Heart left ventricle (tissue), 16 donors: ENCODE measurements around the gene CWC27. TPM values are rescaled to one million over a fixed set of nuclear protein-coding genes. Genes with fewer than 3 reads are reported as not detected.

Experiments used
- ATAC-seq, 4 donors: fragments of 200-7000 bp; cut with Tn5 transposase; one replicate each; pipeline ENCODE4 v1.9.1; 2020 to 2022; ENCODE audit warnings: moderate library complexity in 4 of 4, mild to moderate bottlenecking in 3 of 4, moderate number of reproducible peaks in 1 of 4
- DNase-seq, 5 donors: peaks; one replicate each; pipeline ENCODE4 v3.0.0-alpha.2; 2020
- H3K27ac ChIP-seq, 12 donors: fragments of 200-600 bp; sonication (generic) in 4 of 12; one replicate each; pipeline versions ENCODE4 v1.5.0 to v1.8.0; 2016 to 2022; ENCODE audit warnings: mild to moderate bottlenecking in 2 of 12
- H3K27me3 ChIP-seq, 9 donors: fragments of 200-600 bp; sonication (generic) in 2 of 9; one replicate each; pipeline versions ENCODE4 v1.5.1 to v1.8.0; 2016 to 2022; ENCODE audit warnings: mild to moderate bottlenecking in 3 of 9
- H3K36me3 ChIP-seq, 9 donors: fragments of 200-600 bp; sonication (generic) in 2 of 9; one replicate each; pipeline versions ENCODE4 v1.5.0 to v1.8.0; 2018 to 2022; ENCODE audit warnings: mild to moderate bottlenecking in 2 of 9
- H3K4me1 ChIP-seq, 12 donors: fragments of 200-600 bp; sonication (generic) in 4 of 12; one replicate each; pipeline versions ENCODE4 v1.5.0 to v1.8.0; 2016 to 2022; ENCODE audit warnings: mild to moderate bottlenecking in 3 of 12
- H3K4me3 ChIP-seq, 12 donors: fragments of 200-600 bp; sonication (generic) in 4 of 12; one replicate each; pipeline versions ENCODE4 v1.5.0 to v1.8.0; 2017 to 2022; ENCODE audit warnings: mild to moderate bottlenecking in 9 of 12, moderate library complexity in 4 of 12
- H3K9me3 ChIP-seq, 12 donors: fragments of 200-600 bp; sonication (generic) in 4 of 12; one replicate each; pipeline versions ENCODE4 v1.5.0 to v1.8.0; 2016 to 2022; ENCODE audit warnings: mild to moderate bottlenecking in 1 of 12
- POLR2A ChIP-seq, 2 donors: fragments of 450-650 bp; IDR thresholded peaks; one replicate each; pipeline ENCODE4 v1.6.1; 2017; ENCODE audit warnings: antibody characterized with exemption in 2 of 2, mild to moderate bottlenecking in 2 of 2, moderate library complexity in 2 of 2
- WGBS, 4 donors: extraction: QIAGEN DNeasy Blood & Tissue Kit in 2 of 4; methylation state at CpG; one replicate each; pipeline versions ENCODE4 v1.1.5 to v1.1.7; 2013 to 2018; 5-methylcytosine and 5-hydroxymethylcytosine counted together
- intact Hi-C, 10 donors: fragments of 100-400 bp; cut with DNase I; formaldehyde crosslinking; loops; one replicate each; pipeline versions ENCODE4 v1.11.1 to v1.14.2; 2022
- polyA plus RNA-seq, 2 donors: library from polyadenylated mRNA; stranded (reverse); fragments of 200-250 nt; gene quantifications; one replicate each; pipeline ENCODE4 v1.2.3, GENCODE V29; 2013
- total RNA-seq, 9 donors: library from RNA; depleted of rRNA in 2 of 9; stranded (reverse); fragments of >200 nt in 2 of 9; fragmentation: NEBNext Ultra II Directional in 3 of 9; extraction: Animal tissue kit (Norgen Biotek cat#: 25700) in 3 of 9; gene quantifications; one replicate each; pipeline versions ENCODE4 v1.1.0 to v1.2.4, GENCODE V29; 2016 to 2023
- TF ChIP-seq, protein P1 (sequence below), 12 donors: fragments of 200-600 bp; sonication (generic) in 4 of 12; IDR thresholded peaks; one replicate each; pipeline versions ENCODE4 v1.5.0 to v1.8.0; 2018 to 2022; ENCODE audit warnings: antibody characterized with exemption in 12 of 12, mild to moderate bottlenecking in 5 of 12
- donor health status: ischemic (EF 13 %, LVEDD 7.1; RV severe dilation, severe dysfunction).
- donor health status: healthy with polysubstance abuse.
- donor health status: DM: no; HTN: yes; CAD: no.
- donor health status: DM: no; HTN: no; CAD: no.
- donor health status: ischemic (EF 25% LVEDD 6.9; RV normal size, moderate dysfunction).
- donor health status: ischemic (EF 25% LVEDD 5.7; RV mildly dilated, moderate dysfunction).
- donor health status: healthy.
- donor health status: DM: yes; HTN: yes; CAD: no.
- donor health status: ischemic (EF 35%, LVEDD 5.7; RV mildly dilated, moderate dysfunction).
- donor health status: nonischemic (EF 11% LVEDD 7.7; RV severe dilation, severe dysfunction).
- donor health status: DM: yes; HTN: yes; CAD: no.
- donor health status: PGD.
- donor health status: ischemic (EF 29% LVEDD 5.4; RV normal size, mild dysfunction).
- donor health status: nonischemic (EF 23%, LVEDD 6.1; RV moderate dilation, normal function).

Gene CWC27
- total and polyA plus RNA-seq, 11 donors, result 10.7 to 33.3 (median 23.5) TPM

GRCh38 chr5:64800926-64801325 lies 32.2 kb downstream of the CWC27 start:
- ATAC-seq (no peak), DNase-seq (no peak)
- H3K4me3 ChIP-seq, result no peak overlapping the region
- peaks cover 0 to 68% (median 35%) of the 10 kb centered on the region in 9 donors for H3K36me3 ChIP-seq
- TF ChIP-seq, protein P1, sequence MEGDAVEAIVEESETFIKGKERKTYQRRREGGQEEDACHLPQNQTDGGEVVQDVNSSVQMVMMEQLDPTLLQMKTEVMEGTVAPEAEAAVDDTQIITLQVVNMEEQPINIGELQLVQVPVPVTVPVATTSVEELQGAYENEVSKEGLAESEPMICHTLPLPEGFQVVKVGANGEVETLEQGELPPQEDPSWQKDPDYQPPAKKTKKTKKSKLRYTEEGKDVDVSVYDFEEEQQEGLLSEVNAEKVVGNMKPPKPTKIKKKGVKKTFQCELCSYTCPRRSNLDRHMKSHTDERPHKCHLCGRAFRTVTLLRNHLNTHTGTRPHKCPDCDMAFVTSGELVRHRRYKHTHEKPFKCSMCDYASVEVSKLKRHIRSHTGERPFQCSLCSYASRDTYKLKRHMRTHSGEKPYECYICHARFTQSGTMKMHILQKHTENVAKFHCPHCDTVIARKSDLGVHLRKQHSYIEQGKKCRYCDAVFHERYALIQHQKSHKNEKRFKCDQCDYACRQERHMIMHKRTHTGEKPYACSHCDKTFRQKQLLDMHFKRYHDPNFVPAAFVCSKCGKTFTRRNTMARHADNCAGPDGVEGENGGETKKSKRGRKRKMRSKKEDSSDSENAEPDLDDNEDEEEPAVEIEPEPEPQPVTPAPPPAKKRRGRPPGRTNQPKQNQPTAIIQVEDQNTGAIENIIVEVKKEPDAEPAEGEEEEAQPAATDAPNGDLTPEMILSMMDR (IDR thresholded peaks at IDR 0.05), result no peak
- intact Hi-C loops, result loop anchor here in 1 of 10 donors (10.0 kb wide), 1 partner anchor 294 kb away; no protein-coding TSS in a partner anchor
- H3K4me1 ChIP-seq, result no peaks in the 10 kb centered on the region
- whole genome bisulfite sequencing, 4 donors, result 95 to 99% (median 97%) methylated on average over 2 of the region's 2 CpGs
- H3K27ac ChIP-seq, result no peak overlapping the region
- H3K27me3 ChIP-seq, result no peaks in the 10 kb centered on the region
- no peaks in the 10 kb centered on the region for H3K9me3 ChIP-seq

DNA sequence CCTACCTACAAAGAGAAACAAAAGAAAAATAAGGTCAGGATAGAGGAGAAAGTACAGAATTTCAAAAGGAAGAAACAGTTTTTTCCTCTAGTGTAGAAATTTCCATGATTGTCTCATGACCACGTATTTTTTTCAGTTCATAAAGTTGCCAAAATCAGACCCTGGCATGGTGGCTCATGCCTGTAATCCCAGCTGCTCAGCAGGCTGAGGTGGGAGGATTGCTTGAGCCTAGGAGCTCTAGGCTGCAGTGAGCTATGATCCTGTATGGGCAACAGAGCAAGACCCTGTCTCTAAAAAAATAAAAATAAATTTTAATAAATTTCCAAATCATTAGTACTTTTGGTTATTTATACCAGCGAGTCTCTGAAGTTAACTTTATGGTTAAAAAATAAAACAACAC lies 37.8 kb downstream of the CWC27 start:
- ATAC-seq (no peak), DNase-seq (no peak)
- WGBS, 4 donors, result 79 to 90% (median 85%) methylated on average over 2 of the region's 2 CpGs
- Histone ChIP-seq H3K4me1 (peaks cover 0 to 5% (median 0%) of the 10 kb centered on the region in 12 donors), H3K36me3 (peaks cover 0 to 82% (median 22%) of the 10 kb centered on the region in 9 donors), H3K27ac (no peak overlapping the region), H3K4me3 (no peak overlapping the region), H3K27me3 (no peaks in the 10 kb centered on the region), H3K9me3 (peaks cover 0 to 4% (median 0%) of the 10 kb centered on the region in 12 donors)
- TF ChIP-seq, protein P1 (IDR thresholded peaks at IDR 0.05), result no peak
- TF ChIP-seq POLR2A (IDR thresholded peaks at IDR 0.05), result no peak
- intact Hi-C loops, result loop anchor here in 2 of 10 donors (5.0 to 10.0 kb wide), 2 partner anchors 151 to 288 kb away; no protein-coding TSS in a partner anchor

DNA sequence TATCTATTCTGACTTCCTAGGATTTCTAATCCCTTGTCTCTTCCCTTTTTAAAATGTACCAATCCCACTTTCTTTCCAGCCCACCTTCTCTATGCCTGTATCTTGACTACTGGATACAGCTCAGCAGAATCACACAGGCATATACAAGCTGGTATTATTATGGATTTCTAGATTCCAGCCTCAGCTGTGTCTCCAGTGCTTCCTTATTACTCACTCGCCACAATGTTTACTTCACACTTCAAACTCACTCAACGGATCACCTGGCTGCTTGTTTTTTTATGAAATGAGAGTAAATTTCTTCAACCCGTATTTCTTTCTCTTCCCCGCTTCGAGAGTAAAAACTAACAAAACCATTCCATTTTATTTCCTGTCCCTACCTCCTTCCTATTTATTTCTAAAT lies 38.8 kb downstream of the CWC27 start:
- peaks cover 0 to 73% (median 22%) of the 10 kb centered on the region in 9 donors for H3K36me3 ChIP-seq
- no peak for TF ChIP-seq POLR2A (IDR thresholded peaks at IDR 0.05)
- TF ChIP-seq, protein P1 (IDR thresholded peaks at IDR 0.05), result no peak
- H3K27me3 ChIP-seq, result no peaks in the 10 kb centered on the region
- ATAC-seq (no peak), DNase-seq (no peak)
- WGBS, 4 donors, result 91 to 94% (median 92%) methylated on average over 5 of the region's 5 CpGs
- no peak overlapping the region for H3K4me3 ChIP-seq
- H3K4me1 ChIP-seq, result peaks cover 0 to 5% (median 0%) of the 10 kb centered on the region in 12 donors
- H3K9me3 ChIP-seq, result peaks cover 0 to 4% (median 0%) of the 10 kb centered on the region in 12 donors
- intact Hi-C loops, result loop anchor here in 2 of 10 donors (5.0 to 10.0 kb wide), 2 partner anchors 150 to 287 kb away; no protein-coding TSS in a partner anchor
- no peak overlapping the region for H3K27ac ChIP-seq

DNA sequence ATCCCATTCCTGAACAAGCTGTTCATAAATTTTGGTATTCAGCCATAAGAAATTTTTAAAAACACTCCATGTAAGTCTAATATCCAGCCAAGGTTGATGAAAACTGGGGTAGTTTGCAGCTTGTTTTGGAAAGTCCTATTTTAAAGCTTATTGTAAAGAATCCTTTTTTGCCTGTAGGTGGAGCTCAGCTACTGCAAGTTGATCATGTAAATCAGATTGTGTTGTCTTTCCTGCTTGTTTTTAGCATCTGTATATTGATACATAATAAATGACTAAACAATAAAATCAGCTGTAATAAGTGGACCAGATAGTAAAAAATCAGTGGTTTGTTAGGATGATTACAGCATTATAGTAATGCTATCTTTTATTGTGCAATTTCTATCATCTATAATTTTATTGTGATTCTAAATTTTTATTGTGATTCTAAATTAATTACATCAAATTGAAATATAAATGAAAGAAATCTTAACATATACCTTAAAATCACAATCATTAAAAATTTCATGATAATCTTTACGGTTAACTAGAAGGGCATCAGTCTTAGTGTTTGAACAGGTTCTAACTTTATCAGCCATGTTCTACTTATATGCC lies 42.4 kb downstream of the CWC27 start:
- intact Hi-C loops, result loop anchor here in 9 of 10 donors (1.0 to 10.0 kb wide), 13 partner anchors 144 to 754 kb away; partner anchors contain the start of genes CENPK (in 2 of the 9), PPWD1 (in 2 of the 9) and ADAMTS6 (in 1 of the 9)
- WGBS, 4 donors, result 67 to 73% (median 70%) methylated on average over 1 of the region's 1 CpG
- peaks cover 0 to 37% (median 3%) of the 10 kb centered on the region in 9 donors for H3K36me3 ChIP-seq
- no peaks in the 10 kb centered on the region for H3K27me3 ChIP-seq
- peaks cover 0 to 16% (median 5%) of the 10 kb centered on the region in 12 donors for H3K4me1 ChIP-seq
- no peak for TF ChIP-seq POLR2A (IDR thresholded peaks at IDR 0.05)
- TF ChIP-seq, protein P1 (IDR thresholded peaks at IDR 0.05), result peak; percentile 52 to 83 (median 70)
- ATAC-seq, result peak in 1 of 4 donors; percentile 57
- H3K27ac ChIP-seq, result no peak overlapping the region
- peaks cover 0 to 4% (median 0%) of the 10 kb centered on the region in 12 donors for H3K9me3 ChIP-seq
- no peak overlapping the region for H3K4me3 ChIP-seq
- no peak for DNase-seq
